ENCODE results near the gene GAB3. TPM values are rescaled to one million over a fixed set of nuclear protein-coding genes. Genes with fewer than 3 reads are reported as not detected.
A peak's percentile ranks its signal among the peaks of the same experiment; 100 is the strongest.

GAB3 gene
- total and polyA plus RNA-seq, 9 of the 15 experiments (the other 6 are each of a cell fraction or from before 2014, with no cell fraction given), result 16.1 to 31.4 (median 20.2) TPM

- no peak for TF ChIP-seq AFF1 (IDR thresholded peaks at IDR 0.05; ENCODE audit: low read depth in 1 of 2, partially characterized antibody in 2 of 2)
- no peak for TF ChIP-seq JUND (IDR thresholded peaks at IDR 0.05; ENCODE audit: borderline replicate concordance, low read depth, low read length)
- no peak for TF ChIP-seq JUND (tag; IDR thresholded peaks at IDR 0.05; ENCODE audit: borderline replicate concordance, low read depth, low read length)
- peak; percentile 10; the same call in 1 of the 2 replicates for TF ChIP-seq ZNF316 (IDR thresholded peaks at IDR 0.05)
- no peak for TF ChIP-seq MTA2 (IDR thresholded peaks at IDR 0.05; ENCODE audit: low read depth)
- no peak for TF ChIP-seq MBD2 (IDR thresholded peaks at IDR 0.05; ENCODE audit: borderline replicate concordance, low read depth)
- no peak for TF ChIP-seq FOS (IDR thresholded peaks at IDR 0.05; ENCODE audit: extremely low read depth, insufficient read length)
- no peak for TF ChIP-seq HMG20A (CRISPR knock-in tag; conservative IDR thresholded peaks at IDR 0.05)
- peak; percentile 55; the same call in 1 of the 2 replicates for TF ChIP-seq ZFX (CRISPR knock-in tag; IDR thresholded peaks at IDR 0.05)
- no peak for TF ChIP-seq XRCC5 (IDR thresholded peaks at IDR 0.05; ENCODE audit: low read depth, low read length)
- no peak for TF ChIP-seq NR2F6 (CRISPR knock-in tag; IDR thresholded peaks at IDR 0.05)
- TF ChIP-seq ZNF146 (CRISPR knock-in tag; IDR thresholded peaks at IDR 0.05; ENCODE audit: unreplicated experiment), result no peak
- TF ChIP-seq MCM7 (IDR thresholded peaks at IDR 0.05), result no peak
- no peak for TF ChIP-seq ZNF785 (CRISPR knock-in tag; IDR thresholded peaks at IDR 0.05)
- peak in 1 of 2 experiments; percentile 32; a peak in 1 of 4 replicates for TF ChIP-seq MAZ (CRISPR knock-in tag; conservative IDR thresholded peaks at IDR 0.05 in 1 of 2, IDR thresholded peaks at IDR 0.05 in 1 of 2)
- no peak for TF ChIP-seq ETV5 (CRISPR knock-in tag; IDR thresholded peaks at IDR 0.05; ENCODE audit: low read depth)
- no peak for TF ChIP-seq SRF (CRISPR knock-in tag; IDR thresholded peaks at IDR 0.05)
- 0 out of 2 replicates have a peak, but pooled peaks have one; percentile 18 for TF ChIP-seq CC2D1A (IDR thresholded peaks at IDR 0.05)
- TF ChIP-seq ZBED1 (IDR thresholded peaks at IDR 0.05), result no peak
- TF ChIP-seq E2F8 (IDR thresholded peaks at IDR 0.05; ENCODE audit: low read depth, partially characterized antibody), result peak; percentile 27
- no peak for TF ChIP-seq GABPA (tag; conservative IDR thresholded peaks at IDR 0.05; ENCODE audit: low read depth)
- no peak for TF ChIP-seq TFE3 (CRISPR knock-in tag; IDR thresholded peaks at IDR 0.05)
Measured at GRCh38 chrX:154748712-154749339, 2.1 kb downstream of the GAB3 start (continued).

Measured in K562 (cell line).